ENCODE results near the gene N4BP2L2.

DNA sequence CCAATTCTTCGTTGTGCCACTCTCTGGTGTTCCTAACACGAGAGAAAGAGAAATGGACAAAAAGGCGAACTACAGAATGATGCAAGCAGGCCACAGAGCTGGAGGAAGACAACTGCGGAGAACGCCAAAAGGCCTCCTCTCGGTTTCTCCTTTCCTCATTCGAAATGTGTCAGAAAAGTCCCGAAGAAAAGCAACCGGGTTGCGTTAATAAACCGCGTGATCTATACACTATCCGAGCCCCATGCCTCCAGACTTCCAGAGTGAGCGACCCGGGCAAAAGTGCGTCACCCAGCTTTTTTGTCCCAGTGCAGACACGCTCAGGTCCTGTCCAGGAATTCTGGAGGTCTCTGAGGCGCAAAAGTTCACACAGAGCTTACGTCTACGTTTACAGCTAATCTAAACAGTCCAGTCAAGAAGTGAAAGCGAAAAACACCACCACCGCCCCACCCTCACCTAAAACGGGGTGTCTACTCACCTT lies 413 bp downstream of the N4BP2L2 start:
- TF ChIP-seq GATA2 (IDR thresholded peaks at IDR 0.05; ENCODE audit: low read depth, low read length) (no peak), GATA3 (IDR thresholded peaks at IDR 0.05; ENCODE audit: low read depth, low read length) (no peak)

Measured in SH-SY5Y (cell line).